HG03103 (cell line): ENCODE data around the gene HNF1A.
"Not testable (repeated sequence)": the region's sequence is repeated elsewhere in the genome, so short reads cannot be mapped to it uniquely, and the experiment has no call there.

Experiments
- ATAC-seq: cut with Tn5 transposase; IDR thresholded peaks from one replicate; pipeline ENCODE4 v1.9.1; 2021; ENCODE audit warnings: low read depth; ENCODE audit not compliant: unreplicated experiment

HNF1A gene, protein sequence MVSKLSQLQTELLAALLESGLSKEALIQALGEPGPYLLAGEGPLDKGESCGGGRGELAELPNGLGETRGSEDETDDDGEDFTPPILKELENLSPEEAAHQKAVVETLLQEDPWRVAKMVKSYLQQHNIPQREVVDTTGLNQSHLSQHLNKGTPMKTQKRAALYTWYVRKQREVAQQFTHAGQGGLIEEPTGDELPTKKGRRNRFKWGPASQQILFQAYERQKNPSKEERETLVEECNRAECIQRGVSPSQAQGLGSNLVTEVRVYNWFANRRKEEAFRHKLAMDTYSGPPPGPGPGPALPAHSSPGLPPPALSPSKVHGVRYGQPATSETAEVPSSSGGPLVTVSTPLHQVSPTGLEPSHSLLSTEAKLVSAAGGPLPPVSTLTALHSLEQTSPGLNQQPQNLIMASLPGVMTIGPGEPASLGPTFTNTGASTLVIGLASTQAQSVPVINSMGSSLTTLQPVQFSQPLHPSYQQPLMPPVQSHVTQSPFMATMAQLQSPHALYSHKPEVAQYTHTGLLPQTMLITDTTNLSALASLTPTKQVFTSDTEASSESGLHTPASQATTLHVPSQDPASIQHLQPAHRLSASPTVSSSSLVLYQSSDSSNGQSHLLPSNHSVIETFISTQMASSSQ

DNA sequence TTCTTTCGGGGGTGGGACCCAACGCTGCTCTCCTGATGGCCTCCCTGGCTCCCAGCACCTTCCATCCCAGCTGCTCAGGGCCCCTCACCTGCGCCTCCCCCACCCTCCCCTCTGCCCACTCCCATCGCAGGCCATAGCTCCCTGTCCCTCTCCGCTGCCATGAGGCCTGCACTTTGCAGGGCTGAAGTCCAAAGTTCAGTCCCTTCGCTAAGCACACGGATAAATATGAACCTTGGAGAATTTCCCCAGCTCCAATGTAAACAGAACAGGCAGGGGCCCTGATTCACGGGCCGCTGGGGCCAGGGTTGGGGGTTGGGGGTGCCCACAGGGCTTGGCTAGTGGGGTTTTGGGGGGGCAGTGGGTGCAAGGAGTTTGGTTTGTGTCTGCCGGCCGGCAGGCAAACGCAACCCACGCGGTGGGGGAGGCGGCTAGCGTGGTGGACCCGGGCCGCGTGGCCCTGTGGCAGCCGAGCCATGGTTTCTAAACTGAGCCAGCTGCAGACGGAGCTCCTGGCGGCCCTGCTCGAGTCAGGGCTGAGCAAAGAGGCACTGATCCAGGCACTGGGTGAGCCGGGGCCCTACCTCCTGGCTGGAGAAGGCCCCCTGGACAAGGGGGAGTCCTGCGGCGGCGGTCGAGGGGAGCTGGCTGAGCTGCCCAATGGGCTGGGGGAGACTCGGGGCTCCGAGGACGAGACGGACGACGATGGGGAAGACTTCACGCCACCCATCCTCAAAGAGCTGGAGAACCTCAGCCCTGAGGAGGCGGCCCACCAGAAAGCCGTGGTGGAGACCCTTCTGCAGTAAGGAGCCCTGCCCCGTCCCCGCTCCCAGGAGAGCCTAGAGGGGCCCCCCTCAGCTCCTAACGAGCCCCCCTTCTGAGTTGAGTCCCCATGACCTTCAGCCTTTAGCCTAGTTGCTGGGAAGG, at the start of gene HNF1A:
HNF1A (plus strand) TSS at position 248 of the 924 bp plus-strand sequence; CDS start at position 474, 226 bp downstream.
- no peak for ATAC-seq

DNA sequence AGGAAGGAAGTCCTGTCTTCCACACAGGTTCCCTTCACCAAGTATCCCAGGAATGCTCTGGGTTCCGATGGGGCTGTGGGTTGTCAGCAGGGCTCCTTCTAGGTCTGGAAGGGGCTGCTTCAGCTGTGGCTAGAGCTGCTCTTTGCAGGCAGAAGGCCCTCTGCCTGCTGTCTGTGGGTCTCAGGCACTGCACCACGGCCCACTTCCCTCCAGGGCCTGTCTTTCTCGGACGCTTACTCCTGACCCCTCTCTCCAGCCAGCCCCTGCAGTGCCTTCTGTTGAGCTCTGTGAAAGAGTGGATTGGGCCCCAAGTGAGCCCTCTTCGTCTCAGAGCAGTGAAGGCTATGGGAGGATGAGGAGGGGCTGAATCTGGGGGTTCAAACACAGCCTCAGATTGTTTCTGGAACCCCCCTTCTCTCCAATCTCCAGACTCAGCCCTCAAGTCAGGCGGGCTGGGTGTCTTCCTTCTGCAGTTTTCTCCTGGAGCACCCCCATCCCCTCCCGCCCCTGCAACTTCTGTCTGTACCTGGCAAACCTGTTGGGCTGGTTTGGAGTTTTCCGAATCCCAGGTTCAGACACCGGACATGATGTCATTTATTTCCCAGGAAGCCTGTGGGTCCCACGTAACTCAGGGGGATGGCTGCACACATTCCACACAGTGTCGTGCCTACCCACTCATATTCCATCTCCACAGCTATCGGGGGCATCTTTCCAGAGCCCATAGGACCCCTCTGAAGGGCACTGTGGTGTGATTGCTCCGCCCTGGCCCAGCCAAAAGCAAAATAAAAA, 49.3 kb upstream of the HNF1A start:
- ATAC-seq: no peak

DNA sequence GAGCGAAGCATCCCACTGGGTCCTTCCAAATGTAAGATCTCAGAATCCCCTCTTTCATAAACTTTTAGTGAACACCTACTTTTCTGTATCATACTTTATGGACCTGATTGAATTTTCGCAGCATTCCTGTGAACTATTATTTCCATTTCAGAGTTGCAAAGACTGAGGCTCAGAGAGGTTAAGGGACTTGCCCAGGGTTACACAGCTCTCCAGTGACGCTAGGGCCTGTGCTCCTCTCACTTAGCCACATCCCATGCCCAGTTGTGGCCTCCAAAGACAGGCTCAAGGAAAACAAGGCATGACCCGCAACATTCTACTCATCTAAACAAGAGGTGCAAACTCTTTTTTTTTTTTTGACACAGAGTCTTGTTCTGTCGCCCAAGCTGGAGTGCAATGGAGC, 48.3 kb upstream of the HNF1A start:
- no peak for ATAC-seq

DNA sequence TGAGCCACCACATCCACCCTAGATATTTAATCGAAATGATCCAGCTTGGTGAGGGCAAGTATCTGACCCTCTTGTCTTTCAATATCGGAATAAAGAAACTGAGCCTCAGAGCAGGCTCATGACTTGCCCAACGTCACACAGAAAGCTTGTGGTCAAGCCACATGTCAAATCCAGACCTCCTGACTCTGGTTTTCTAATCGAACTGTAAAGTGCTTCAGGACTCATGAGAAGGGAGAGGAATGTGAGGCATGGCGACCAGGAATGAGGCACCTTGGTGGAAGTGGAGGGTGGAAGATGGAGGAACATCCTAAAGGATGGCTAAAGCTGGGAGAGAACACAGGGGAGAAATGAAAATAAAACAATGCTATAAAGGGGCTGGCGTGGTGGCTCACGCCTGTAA, 46.3 kb upstream of the HNF1A start:
- no peak for ATAC-seq

DNA sequence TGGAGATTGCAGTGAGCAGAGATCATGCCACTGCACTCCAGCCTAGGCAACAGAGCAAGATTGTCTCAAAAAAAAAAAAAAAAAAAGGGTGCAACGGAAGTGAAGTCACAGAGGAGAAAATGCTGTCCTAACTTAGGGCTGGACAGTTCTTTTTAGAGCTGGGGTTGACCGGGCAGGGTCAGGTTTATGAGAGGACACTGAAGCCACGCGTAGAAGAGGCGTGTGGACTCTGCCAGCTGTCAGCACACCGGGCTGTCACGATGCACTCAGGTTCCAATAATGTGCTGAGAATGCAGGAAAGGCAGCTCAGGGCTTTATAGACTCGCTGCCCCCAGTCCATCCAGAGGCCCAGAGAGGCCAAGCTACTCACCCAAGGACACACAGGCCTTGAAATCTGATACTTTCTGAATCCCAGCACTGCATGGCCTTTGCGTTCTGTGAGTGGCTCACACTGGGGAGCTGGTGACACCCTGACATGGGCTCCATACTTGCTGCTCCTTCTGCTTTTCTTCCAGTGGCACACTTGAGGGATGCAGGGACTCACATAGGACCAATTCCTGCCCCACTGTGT, 45.3 kb upstream of the HNF1A start:
- no peak for ATAC-seq

DNA sequence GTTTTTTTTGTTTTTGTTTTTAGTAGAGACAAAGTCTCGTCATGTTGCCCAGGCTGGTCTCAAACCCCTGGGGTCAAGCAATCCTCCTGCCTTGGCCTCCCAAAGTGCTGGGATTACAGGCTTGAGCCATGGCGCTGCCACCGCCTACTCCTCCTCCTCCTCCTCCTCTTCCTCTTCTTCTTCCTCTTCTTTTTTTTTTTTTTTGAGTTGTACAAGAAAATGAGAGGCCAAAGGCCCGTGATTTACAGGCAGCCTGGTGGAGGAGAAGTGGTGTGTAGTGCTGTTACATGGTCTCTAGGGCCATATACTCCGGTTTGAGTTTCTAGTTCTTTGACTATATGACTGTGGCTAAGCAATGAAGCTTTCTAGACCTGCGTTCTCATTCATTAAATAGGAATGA, 44.6 kb upstream of the HNF1A start:
- no peak for ATAC-seq

DNA sequence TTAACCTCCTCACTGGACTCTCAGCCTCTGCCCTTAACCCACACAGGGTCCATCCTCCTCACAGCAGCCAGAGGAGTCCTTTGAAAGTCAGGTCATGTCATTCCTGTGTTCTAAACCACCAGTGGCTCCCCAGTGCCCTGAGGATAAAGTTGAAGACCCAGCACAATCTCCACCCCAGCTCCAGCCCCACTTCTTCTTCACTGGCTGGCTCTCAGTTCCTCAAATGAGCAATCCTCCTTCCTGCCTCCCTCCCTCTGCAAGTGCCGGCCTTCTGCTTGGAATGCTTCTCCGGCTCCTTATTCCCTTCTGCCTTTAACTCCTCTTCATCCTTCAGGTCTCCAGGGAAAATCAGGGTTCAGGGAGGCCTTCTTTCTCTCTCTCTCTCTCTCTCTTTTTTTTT, 42.1 kb upstream of the HNF1A start:
- ATAC-seq: no peak

DNA sequence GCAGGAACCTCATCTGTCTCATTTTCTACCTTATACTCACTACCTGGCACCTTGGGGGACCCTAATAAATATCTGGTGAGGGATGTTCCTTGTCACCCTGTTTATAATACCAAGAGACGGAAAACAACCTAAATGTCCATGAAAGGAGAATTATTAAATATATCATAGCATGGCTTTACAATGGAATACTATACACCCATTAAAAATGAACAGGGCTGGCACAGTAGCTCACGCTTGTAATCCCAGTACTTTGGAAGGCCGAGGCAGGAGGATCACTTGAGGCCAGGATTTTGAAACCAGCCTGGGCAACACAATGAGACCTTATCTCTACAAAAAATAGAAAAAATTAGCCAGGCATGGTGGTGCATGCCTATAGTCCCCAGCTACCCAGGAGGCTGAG, 39.8 kb upstream of the HNF1A start:
- ATAC-seq: no peak

DNA sequence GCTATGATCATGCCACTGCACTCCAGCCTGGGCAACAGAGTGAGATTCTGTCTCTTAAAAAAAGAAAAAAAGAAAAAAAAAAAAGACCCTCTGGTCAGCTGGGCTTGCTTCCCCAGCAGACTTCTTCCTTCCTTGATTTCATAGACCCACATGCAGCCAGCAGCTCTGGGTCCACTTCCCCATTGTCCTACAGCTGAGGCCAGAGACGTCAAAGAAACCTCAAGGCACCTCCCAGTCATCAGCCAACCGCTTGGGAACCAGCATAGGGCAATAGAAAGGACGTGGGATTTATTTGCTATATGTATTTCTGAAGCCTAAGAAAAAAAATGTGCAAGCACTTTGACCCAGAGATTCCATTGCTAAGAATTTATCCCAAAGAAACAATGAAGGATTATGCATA, 38.8 kb upstream of the HNF1A start:
- no peak for ATAC-seq

DNA sequence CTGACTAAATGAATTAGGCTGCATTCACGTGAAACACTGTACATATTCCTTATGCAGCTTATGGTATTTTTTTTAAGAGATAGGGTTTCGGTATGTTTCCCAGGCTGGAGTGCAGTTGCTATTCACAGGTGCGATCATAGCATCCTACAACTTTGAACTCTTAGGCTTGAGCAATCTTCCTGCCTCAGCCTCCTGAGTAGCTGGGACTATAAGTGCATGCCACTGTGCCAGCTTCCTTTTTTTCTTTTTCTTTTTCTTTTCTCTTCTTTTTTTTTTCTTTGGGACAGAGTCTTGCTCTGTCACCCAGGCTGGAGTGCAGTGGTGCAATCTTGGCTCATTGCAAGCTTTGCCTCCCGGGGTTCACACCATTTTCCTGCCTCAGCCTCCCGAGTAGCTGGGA, 38.3 kb upstream of the HNF1A start:
- no peak for ATAC-seq

DNA sequence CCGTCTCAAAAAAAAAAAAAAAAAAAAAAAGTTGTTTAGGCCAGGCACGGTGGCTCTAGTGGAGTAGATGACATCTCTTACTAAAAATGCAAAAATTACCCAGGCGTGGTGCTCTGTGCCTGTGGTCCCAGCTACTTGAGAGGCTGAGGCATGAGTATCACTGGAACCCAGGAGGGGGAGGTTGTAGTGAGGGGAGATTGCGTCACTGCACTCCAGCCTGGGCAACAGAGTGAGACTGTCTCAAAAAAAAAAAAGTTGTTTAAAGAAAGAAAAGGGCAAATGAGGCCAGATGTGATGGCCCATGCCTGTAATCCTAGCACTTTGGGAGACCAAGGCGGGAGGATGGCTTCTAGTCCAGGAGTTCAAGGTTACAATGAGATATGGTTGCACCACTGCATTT, 37.5 kb upstream of the HNF1A start:
- no peak for ATAC-seq

DNA sequence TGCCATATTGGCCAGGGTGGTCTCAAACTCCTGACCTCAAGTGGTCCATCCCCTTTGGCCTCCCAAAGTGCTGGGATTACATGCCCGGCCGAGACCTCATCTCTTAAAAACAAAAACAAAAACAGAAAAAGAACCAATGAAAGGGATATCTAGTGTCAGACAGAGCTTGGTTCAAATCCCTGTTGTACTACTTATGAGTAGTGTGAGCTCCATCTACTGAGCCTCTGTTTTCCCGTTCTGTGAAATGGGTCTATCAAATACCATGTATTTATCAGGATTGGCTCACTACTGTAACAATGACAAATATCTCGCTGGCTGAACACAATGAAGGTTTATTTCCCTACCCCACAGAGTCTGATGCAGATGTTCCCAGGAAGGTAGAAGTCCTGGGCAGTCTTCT, 36.9 kb upstream of the HNF1A start:
- ATAC-seq: no peak

DNA sequence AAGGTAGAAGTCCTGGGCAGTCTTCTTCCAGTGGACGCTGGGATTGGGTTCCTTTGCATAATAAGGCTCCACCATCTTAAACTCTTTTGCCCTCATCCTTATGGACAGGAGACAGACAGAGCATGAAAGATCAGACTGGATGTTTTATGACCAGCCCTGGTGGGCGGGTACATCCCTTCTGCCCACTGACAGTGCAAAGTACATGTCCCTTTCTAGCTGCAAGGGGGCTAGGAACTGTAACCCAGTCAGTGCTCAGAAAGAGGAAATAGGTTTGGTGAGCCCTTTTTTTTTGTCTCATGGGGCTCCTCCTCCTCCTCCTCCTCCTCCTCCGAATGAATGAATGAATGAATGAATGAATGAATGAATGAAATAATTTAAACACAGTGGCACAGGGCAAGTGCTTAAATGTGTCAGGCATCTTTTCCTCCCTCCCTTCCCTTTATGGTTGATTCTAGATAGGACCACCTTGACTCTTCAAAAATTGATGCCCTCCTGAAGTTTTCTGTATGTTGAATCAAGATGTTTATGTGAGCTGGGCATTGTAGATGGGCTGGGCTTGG, 36.4 kb upstream of the HNF1A start:
- ATAC-seq: no peak

DNA sequence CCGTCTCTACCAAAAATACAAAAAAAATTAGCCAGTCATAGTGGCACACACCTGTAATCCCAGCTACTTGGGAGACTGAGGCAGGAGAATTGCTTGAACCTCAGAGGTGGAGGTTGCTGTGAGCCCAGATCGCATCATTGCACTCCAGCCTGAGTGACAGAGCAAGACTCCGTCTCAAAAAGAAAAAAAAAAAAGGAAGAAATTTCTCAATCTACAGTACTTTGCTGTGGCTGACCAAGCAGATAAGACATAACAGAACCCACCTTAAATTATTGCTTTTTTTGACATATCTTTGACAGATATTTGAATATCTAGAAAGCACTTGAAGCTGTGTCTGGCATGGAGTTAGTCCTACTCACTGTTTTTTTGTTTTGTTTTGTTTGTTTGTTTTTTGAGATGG, 34.9 kb upstream of the HNF1A start:
- ATAC-seq: no peak

DNA sequence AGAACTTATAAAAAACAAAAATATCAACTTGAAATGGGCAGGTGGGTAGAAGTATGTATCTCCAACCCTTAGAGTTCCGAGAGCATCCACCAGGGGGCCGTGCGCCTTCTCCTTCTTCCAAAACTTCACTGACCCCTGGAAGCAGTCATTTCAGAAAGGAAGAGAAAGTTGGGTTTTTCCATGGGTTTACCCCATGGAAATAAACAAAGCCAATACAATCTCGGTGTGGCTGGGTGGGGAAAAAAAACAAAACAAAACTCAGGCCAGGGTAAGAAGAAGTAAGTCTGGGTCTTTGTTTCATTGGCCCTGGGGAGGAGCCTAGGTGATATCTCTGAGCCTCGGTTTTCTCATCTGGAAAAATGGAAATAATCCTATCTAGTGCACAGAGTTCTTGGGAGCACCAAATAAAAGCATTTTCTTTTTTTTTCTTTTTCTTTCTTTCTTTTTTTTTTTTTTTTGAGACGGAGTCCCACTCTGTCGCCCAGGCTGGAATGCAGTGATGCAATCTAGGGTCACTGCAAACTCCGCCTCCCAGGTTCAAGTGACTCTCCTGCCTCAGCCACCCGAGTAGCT, 33.6 kb upstream of the HNF1A start:
- no peak for ATAC-seq

DNA sequence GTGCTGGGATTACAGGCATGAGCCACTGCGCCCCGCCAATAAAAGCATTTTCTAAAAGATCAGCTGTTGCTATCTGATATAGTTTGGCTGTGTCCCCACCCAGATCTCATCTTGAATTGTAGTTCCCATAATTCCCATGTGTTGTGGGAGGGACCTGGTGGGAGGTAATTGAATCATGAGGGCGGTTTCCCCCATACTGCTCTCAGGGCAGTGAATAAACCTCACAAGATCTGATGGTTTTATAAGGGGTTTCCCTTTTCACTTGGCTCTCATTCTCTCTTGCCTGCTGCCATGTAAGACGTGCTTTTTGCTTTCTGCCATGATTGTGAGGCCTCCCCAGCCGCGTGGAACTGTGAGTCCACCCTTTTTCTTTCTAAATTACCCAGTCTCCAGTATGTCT, 32.8 kb upstream of the HNF1A start:
- ATAC-seq: not testable (repeated sequence)

DNA sequence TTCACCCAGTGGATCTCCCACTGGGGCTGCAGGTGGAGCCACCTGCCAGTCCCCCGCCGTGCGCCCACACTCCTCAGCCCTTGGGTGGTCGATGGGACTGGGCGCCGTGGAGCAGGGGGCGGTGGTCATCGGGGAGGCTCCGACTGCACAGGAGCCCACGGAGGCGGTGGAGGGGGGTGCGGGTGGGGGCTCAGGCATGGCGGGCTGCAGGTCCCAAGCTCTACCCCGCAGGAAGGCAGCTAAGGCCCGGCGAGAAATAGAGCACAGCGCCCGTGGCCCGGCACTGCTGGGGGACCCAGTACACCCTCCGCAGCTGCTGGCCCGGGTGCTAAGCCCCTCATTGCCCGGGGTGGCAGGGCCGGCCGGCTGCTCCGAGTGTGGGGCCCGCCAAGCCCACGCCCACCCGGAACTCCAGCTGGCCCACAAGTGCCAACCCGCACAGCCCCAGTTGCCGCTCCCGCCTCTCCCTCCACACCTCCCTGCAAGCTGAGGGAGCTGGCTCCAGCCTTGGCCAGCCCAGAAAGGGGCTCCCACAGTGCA, 28.0 kb upstream of the HNF1A start:
- not testable (repeated sequence) for ATAC-seq

DNA sequence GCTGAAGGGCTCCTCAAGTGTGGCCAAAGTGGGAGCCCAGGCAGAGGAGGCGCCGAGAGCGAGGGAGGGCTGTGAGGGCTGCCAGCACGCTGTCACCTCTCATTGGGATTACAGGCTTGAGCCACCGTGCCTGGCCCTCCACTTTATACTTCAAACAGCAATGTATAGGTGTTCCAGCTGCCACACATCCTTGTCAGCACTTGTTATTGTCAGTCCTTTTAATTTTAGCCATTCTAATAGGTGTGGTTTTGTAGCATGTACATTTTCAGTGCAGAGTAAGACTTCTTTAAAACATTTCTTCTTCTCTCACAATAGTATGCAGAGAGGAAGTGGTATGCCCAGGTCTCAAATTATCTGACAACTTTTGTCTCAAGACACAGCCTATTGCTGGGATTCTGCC, 27.5 kb upstream of the HNF1A start:
- no peak for ATAC-seq

DNA sequence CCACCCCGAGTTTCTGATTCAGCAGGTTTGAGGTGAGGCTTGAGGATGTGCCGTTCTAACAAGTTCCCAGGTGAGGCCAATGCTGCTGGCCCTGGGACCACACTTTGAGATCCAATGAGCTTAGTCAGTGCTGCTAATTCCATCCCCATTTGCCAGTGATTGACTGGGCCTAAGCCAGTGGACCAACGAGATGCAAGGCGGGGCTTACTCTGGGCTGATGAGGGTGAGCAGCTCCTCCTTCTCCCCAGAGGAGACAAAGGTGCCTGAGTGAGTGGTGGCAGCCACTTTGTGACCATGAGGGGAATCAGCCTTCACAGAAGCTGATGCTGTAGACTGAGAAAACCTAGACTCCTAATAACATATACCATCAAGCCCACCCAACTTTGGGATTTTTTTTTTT, 23.1 kb upstream of the HNF1A start:
- ATAC-seq: no peak
